ENCODE results near the gene SORCS2. TPM values are rescaled to one million over a fixed set of nuclear protein-coding genes. Genes with fewer than 3 reads are reported as not detected.

Gene SORCS2
- total RNA-seq, 1 donor from 2014 or later, result 13.4 TPM

DNA sequence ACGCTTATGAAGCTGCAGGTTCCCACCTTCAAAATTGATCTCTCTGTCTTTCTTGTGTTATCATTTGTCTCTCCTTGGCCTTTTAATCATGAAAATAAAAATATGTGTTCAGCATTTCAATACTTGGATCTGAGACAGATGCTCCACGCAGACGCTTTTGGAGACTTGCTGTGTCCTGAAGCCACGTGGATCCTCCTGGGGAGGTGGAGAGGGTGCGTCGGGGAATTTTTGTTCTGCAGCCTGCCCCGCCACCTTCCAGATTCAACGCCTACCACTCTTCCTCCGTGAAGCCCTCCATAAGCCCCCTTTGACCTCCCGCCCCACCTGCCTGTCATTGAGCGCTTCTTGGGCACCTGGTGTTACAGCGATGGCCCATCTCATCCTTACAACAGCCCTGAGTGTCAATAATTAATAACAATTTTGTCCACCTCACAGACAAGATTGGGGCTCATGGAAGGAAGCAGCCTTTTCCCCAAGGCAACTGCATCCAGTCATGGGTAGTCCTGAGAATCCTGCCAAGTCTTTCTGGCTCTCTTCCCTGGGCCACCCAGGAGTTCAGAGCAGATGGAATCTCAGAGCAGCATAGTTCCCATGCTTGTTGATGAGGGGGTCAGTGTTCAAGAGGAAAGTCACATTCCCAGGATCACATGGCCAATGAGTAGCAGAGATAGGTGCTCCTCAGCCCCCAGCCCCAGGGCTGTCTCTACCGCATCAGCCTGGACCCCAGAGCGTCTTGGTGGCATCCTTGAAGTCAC lies 415.0 kb downstream of the SORCS2 start:
- Mint-ChIP-seq H3K27me3 (peaks cover 5% of the 10 kb centered on the region), H3K27ac (no peak overlapping the region)
- no peak for TF ChIP-seq CTCF (conservative IDR thresholded peaks at IDR 0.05)

GRCh38 chr4:7608046-7608445 lies 415.7 kb downstream of the SORCS2 start:
- Mint-ChIP-seq H3K27me3 (peaks cover 5% of the 10 kb centered on the region), H3K4me3 (no peak overlapping the region), H3K9me3 (no peaks in the 10 kb centered on the region), H3K27ac (no peak overlapping the region), H3K4me1 (ENCODE audit: unreplicated experiment) (peaks cover 22% of the 10 kb centered on the region), H3K36me3 (no peaks in the 10 kb centered on the region)
- no peak for TF ChIP-seq CTCF (conservative IDR thresholded peaks at IDR 0.05)
- no peak for DNase-seq (ENCODE audit: extremely low spot score, unreplicated experiment)

More for the DNA sequence above, 415.0 kb downstream of the SORCS2 start:
- no peak for DNase-seq (ENCODE audit: extremely low spot score, unreplicated experiment)
- no peak overlapping the region for H3K4me3 Mint-ChIP-seq
- no peaks in the 10 kb centered on the region for H3K36me3 Mint-ChIP-seq
- H3K9me3 Mint-ChIP-seq, result no peaks in the 10 kb centered on the region
- peaks cover 22% of the 10 kb centered on the region for H3K4me1 Mint-ChIP-seq (ENCODE audit: unreplicated experiment)

- Mint-ChIP-seq H3K4me1 (ENCODE audit: unreplicated experiment) (peaks cover 12% of the 10 kb centered on the region), H3K4me3 (peak overlapping the region; percentile 32), H3K36me3 (no peaks in the 10 kb centered on the region), H3K9me3 (no peaks in the 10 kb centered on the region), H3K27me3 (peaks cover 5% of the 10 kb centered on the region), H3K27ac (peak overlapping the region; percentile 74)
- no peak for TF ChIP-seq CTCF (conservative IDR thresholded peaks at IDR 0.05)
- DNase-seq (ENCODE audit: extremely low spot score, unreplicated experiment), result no peak
Measured at GRCh38 chr4:7609316-7609715, 417.0 kb downstream of the SORCS2 start.

GRCh38 chr4:7610022-7610670 lies 417.8 kb downstream of the SORCS2 start:
- Mint-ChIP-seq H3K4me3 (no peak overlapping the region), H3K9me3 (no peaks in the 10 kb centered on the region), H3K36me3 (no peaks in the 10 kb centered on the region), H3K4me1 (ENCODE audit: unreplicated experiment) (peaks cover 12% of the 10 kb centered on the region), H3K27ac (peak overlapping the region; percentile 64), H3K27me3 (peaks cover 5% of the 10 kb centered on the region)
- TF ChIP-seq CTCF (conservative IDR thresholded peaks at IDR 0.05), result no peak
- DNase-seq (ENCODE audit: extremely low spot score, unreplicated experiment), result no peak

DNA sequence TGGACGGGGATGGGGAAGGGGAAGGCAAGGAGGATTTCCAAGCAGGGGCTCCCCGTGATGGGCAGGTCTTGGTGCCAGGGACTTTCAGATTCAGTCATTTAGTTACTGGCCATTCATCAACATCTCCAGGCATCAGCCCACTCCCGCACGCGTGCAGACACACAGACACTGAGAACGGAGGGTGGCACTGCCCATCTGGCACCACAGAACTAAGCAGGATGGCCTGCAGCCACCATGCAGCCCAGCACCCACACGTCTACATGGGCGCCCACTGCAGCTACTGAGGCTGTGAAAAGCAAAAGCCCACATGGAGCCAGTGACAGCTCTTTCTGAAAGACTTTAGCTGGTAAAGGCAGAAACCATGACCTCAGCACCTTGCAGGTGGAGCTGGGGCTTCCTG lies 418.5 kb downstream of the SORCS2 start:
- no peak overlapping the region for H3K4me3 Mint-ChIP-seq
- peaks cover 12% of the 10 kb centered on the region for H3K4me1 Mint-ChIP-seq (ENCODE audit: unreplicated experiment)
- H3K36me3 Mint-ChIP-seq, result no peaks in the 10 kb centered on the region

More for the DNA sequence above, 418.5 kb downstream of the SORCS2 start:
- H3K9me3 Mint-ChIP-seq, result no peaks in the 10 kb centered on the region
- peak overlapping the region; percentile 23 for H3K27ac Mint-ChIP-seq
- peaks cover 5% of the 10 kb centered on the region for H3K27me3 Mint-ChIP-seq
- DNase-seq (ENCODE audit: extremely low spot score, unreplicated experiment), result no peak
- TF ChIP-seq CTCF (conservative IDR thresholded peaks at IDR 0.05), result no peak
